Hepatic stellate cell (primary cell): ENCODE data around the gene PCDHGA1.
A peak's percentile ranks its signal among the peaks of the same experiment; 100 is the strongest.
"Not testable (repeated sequence)": the region's sequence is repeated elsewhere in the genome, so short reads cannot be mapped to it uniquely, and the experiment has no call there.

Experiments used
- DNase-seq: peaks from one replicate; pipeline ENCODE4 v3.0.0; 2011; ENCODE audit warnings: low spot score

Gene PCDHGA1

DNA sequence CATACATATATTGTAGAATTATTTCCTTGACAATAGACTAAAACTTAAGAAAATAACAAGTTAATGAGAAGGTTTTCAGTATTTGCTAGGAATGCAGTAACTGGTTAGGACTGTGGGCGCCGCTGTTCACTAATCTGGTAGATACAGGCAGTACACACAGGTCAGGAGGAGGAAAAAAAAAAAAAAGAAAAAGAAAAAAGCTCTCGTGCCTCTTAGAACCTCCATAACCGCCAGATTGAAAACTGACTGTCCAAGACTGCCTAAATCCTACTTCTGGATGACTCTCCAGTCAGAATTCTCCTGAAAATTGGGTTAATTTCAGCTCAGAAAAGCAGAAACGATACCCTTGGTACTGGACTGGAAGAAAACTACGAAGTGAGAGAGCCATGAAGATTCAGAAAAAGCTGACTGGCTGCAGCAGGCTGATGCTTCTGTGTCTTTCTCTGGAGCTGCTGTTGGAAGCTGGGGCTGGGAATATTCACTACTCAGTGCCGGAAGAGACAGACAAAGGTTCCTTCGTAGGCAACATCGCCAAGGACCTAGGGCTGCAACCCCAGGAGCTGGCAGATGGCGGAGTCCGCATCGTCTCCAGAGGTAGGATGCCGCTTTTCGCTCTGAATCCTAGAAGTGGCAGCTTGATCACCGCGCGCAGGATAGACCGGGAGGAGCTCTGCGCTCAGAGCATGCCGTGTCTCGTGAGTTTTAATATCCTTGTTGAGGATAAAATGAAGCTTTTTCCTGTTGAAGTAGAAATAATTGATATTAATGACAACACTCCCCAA lies at the start of gene PCDHGA1:
Gene PCDHGA1, plus strand, starts transcription at position 216 of the 782 bp plus-strand sequence.
- peak; percentile 62 for DNase-seq

DNA sequence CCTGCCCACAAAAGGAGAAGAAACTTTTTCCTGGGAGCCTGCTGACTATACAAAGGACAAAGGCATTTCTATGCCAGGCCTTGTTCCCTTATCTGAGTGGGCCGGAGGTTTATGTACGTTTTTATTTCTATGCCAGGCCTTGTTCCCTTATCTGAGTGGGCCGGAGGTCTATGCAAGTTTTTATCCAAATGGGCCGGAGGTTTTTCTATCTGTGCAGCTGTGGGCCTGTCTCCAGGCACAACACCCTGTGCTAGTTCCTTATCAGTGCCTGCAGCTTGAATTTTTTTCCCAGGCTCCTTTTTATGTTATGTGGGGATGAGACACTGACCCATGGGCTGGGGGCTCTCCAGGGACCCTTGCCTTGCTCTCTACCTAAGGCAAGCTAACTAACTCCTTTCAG lies 31.9 kb upstream of the PCDHGA1 start:
- no peak for DNase-seq

DNA sequence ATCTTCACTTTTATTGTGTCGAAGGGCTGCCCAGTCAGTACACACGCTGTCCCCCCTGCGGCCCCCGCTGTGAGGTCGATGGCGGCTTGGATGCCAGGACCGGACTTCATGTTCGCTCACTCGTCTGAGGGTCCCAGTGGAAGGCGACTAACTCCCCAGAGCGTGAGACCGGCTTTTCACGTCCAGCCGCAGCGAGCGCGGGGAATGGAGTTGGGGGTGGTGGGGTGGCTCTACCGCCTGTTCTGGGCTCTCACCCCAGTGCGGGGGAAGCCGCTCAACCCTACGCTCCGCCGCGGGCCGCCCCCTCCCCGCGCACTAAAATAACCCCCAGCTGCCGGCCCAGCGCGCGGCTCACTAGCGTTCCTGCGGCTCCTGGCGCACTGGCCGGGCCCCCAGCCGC lies 26.6 kb upstream of the PCDHGA1 start, which contains the start of gene SLC25A2:
Gene SLC25A2, minus strand, starts transcription at position 294 of the 400 bp plus-strand sequence. Its CDS starts 184 bp downstream, at position 110.
- DNase-seq: no peak

DNA sequence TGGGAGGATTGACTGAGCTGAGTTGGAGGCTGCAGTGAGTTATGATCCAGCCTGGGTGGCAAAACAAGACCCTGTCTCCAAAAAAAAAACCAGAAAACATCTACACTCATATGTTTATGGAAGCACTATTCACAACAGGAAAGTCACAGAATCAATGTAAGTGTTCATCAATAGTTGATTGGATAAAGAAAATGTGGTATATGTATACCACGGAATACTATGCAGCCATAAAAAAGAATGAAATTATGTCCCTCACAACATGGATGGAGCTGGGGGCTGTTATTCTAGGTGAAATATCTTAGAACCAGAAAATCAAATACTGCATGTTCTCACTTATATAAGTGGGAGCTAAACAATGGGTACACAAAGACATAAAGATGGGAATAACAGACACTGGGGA lies 23.7 kb upstream of the PCDHGA1 start:
- no peak for DNase-seq

GRCh38 chr5:141313711-141314110 lies 16.6 kb upstream of the PCDHGA1 start:
- no peak for DNase-seq

- not testable (repeated sequence) for DNase-seq
Measured at GRCh38 chr5:141316963-141317362, 13.4 kb upstream of the PCDHGA1 start.

DNA sequence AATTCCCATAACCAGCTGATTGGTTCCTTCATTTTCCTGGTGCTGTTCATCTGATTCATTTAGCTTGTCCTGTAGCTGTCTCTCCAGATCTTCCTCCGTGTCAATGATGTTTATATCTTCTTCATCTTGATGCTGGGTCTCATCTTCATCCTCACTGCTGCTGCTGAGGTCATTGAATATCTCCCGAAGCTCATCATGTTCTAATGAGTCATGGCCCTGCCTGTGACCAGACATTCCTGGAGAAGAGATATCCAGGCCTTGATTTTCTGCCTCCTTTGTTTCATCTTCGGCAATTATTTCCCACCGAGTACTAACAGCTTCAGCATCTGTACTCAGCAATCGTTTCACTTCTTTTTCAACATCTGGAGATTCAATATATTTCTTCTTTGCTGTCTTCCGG lies 11.1 kb upstream of the PCDHGA1 start:
- no peak for DNase-seq

- no peak for DNase-seq
Measured at GRCh38 chr5:141319699-141320098, 10.6 kb upstream of the PCDHGA1 start.

GRCh38 chr5:141320225-141321169 lies 9.8 kb upstream of the PCDHGA1 start, which contains the start of gene TAF7:
TSS of gene TAF7 (minus strand) at chr5:141320784. CDS start at chr5:141320044, 740 bp downstream.
- DNase-seq: peak; percentile 92

GRCh38 chr5:141322261-141322660 lies 8.1 kb upstream of the PCDHGA1 start:
- no peak for DNase-seq

DNA sequence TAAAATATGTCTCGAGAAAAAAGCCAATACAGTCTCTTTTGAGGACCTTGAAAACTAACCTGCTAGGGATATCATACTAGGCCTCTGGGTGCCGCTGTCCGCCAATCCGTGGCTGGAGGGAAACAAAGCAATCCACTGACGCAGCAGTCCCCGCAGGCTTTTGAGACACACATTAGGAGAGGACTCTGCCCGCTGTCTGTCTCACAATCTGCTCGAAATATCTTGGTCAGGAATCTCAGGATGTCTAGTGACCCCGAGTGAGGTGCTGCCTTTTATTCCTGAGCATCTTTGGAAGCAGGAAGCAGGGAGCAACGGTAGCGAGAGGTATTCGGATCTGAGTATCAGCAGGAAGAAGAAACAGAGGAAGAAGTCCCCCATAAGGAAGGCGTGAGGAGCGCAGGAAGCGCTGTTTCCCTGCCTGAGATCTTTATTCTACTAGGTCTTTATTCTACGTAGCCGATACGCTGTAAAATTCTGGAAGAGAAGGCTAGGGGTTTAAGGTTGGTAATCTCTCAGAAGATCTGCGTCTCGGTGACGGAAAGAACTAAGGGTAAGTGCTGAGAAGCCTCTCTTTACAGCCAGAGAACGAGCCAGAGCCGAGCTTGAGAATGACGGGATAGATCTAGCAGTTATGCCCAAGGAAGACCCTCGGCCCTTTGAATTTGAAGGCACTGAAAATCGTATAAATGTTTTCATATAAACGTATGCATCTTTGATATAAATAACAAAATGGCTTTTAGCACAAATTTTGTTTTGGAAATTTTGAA lies 4.0 kb upstream of the PCDHGA1 start:
- DNase-seq: peak; percentile 82

DNA sequence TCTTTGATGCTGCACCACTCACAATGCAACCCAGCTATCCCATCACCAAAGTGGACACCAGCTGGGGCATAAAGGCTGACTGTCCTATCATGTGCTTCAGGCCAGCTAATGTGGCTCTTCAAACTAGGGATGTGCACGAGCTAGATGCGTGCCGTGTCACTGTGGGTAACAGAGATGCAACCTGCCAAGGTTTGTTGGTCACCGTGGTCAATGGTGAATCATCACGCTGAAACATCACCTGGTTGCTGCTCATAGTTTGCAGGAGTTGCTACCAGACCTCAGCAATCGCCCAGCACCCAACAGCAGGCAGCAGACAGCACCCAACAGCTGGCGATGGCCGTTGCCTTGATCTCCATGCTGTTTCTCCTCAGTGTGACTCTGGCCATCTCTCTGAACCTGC lies 2.1 kb upstream of the PCDHGA1 start:
- no peak for DNase-seq

DNA sequence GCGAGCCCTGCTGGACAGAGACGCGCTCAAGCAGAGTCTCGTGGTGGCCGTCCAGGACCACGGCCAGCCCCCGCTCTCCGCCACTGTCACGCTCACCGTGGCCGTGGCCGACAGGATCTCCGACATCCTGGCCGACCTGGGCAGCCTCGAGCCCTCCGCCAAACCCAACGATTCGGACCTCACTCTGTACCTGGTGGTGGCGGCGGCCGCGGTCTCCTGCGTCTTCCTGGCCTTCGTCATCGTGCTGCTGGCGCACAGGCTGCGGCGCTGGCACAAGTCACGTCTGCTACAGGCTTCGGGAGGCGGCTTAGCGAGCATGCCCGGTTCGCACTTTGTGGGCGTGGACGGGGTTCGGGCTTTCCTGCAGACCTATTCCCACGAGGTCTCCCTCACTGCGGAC lies 2.3 kb downstream of the PCDHGA1 start:
- not testable (repeated sequence) for DNase-seq

- DNase-seq: peak; percentile 79
Measured at GRCh38 chr5:141338538-141339306, 8.4 kb downstream of the PCDHGA1 start, which contains the start of gene PCDHGA2. TSS of gene PCDHGA2 (plus strand) at chr5:141338760.

- not testable (repeated sequence) for DNase-seq
Measured at GRCh38 chr5:141340781-141341354, 10.6 kb downstream of the PCDHGA1 start.

DNA sequence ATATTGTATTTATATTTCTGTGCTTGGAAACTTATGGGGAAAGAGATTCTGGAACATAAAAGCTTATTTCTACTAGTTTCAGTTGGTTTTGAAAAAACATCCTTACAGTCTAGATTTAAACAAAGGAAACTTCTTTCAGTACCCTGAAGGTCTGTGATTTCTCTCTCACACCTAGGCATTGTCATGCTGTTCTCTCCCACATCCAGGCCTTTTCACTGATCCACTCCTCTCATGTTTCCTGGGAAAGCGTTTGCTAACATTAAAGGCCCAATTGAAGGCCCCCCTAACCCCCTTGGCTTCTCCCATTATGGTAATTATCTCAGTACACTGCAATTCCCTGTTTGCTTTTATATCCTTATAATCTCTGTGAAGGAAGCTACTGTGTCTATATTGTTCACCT lies 12.5 kb downstream of the PCDHGA1 start:
- no peak for DNase-seq

DNA sequence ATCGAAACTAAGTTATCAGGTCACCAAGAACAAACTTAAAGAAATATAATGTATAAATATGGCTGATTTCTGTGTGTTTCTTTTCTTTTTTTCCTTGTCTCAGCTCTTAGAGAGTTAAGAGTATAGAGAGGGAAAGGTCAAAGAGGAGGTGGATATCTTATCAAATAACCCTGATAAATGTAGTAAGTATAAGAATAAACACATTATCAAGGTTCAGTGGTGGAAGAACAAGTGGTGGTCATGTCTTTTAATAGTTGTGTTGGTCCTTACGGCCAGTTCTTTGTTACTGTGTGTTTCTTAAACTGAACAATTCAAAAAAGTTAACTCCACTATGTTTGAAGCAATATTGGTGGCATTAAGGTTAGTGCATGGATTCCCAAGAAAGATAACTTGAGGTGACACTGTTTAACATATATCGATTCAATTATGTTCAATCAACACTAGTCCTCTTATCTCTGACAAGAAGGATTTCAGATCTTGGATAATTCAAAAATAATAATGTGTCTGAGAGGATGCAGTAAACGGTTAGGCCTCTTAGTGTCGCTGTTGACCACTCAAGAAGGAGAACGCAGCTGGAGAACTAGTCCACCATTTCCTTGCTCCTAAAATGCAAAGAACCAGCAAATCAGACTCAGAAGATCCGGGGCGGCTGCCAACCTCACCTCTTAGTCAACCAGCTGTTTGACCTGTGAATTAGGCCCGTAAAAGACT lies 13.1 kb downstream of the PCDHGA1 start, which contains the start of gene PCDHGA3:
Gene PCDHGA3, plus strand, starts transcription at position 588 of the 711 bp plus-strand sequence. CDS start 205 bp downstream, outside the sequence.
- DNase-seq: no peak

DNA sequence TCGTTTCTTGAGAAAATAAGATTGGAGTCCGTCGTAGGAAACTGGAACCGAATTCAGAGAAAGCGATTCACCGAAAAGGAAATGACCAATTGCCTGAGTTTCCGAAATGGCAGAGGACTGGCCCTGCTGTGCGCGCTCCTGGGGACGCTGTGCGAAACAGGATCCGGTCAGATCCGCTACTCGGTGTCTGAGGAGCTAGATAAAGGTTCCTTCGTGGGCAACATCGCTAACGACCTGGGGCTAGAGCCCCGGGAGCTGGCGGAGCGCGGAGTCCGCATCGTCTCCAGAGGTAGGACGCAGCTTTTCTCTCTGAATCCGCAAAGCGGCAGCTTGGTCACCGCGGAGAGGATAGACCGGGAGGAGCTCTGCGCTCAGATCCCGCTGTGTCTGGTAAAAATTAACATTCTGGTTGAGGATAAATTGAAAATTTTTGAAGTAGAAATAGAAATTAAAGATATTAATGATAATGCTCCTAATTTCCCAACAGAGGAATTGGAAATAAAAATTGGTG lies 13.7 kb downstream of the PCDHGA1 start:
- DNase-seq: no peak

GRCh38 chr5:141345327-141345726 lies 15.0 kb downstream of the PCDHGA1 start:
- no peak for DNase-seq

- not testable (repeated sequence) for DNase-seq
Measured at GRCh38 chr5:141346017-141346416, 15.7 kb downstream of the PCDHGA1 start.
